HEK293 (cell line): Measurements from ENCODE around the gene AMN.

Experiments used
- CTCF ChIA-PET: fragments of 350-600 bp; formaldehyde crosslinking; extraction: SDS; loops from one replicate; lab custom pipeline; 2021; ENCODE audit warnings: antibody characterized with exemption; lab: Yijun Ruan, JAX
- POLR2A ChIA-PET: fragments of 300-600 bp; formaldehyde crosslinking; extraction: SDS; loops from one replicate; lab custom pipeline; 2020; ENCODE audit warnings: antibody characterized with exemption, inconsistent platforms; lab: Yijun Ruan, JAX
- H3K27ac ChIP-seq: fragments of 200-500 bp; sonication (Bioruptor generic); 2 replicates; pipeline ENCODE4 v1.5.1; 2014; ENCODE audit warnings: low read depth, low read length, control low read depth, inconsistent platforms; ENCODE audit errors: extremely low read depth
- H3K36me3 ChIP-seq, 2 experiments: fragments of 200-500 bp in 1 of 2; sonication (Bioruptor generic) in 1 of 2; 1 replicate in 1 of 2; 2 replicates in 1 of 2; pipeline ENCODE4 v1.5.1; 2014 to 2017; ENCODE audit warnings: inconsistent platforms in 2 of 2, low read length in 2 of 2; ENCODE audit not compliant: control insufficient read depth in 2 of 2, insufficient read depth in 1 of 2
- H3K4me1 ChIP-seq: fragments of 200-500 bp; sonication (Bioruptor generic); 2 replicates; pipeline ENCODE4 v1.5.1; 2014; ENCODE audit warnings: mild to moderate bottlenecking, low read length, inconsistent platforms; ENCODE audit not compliant: control insufficient read depth, insufficient read depth
- H3K4me3 ChIP-seq: 2 replicates; pipeline ENCODE4 v1.5.1; 2011; ENCODE audit warnings: low read depth, mild to moderate bottlenecking, control low read depth, low read length, moderate library complexity
- H3K9me3 ChIP-seq: fragments of 200-500 bp; sonication (Bioruptor generic); 2 replicates; pipeline ENCODE4 v1.5.1; 2014; ENCODE audit warnings: low read depth, low read length, inconsistent platforms; ENCODE audit not compliant: control insufficient read depth, insufficient read depth
- KLF16 ChIP-seq: fragments of 450-650 bp; formaldehyde crosslinking; IDR thresholded peaks from 2 replicates; pipeline ENCODE4 v1.5.1; 2017; ENCODE audit warnings: missing biosample characterization, missing genetic modification characterization
- PBX3 ChIP-seq: sonication (generic); formaldehyde crosslinking; IDR thresholded peaks from 2 replicates; pipeline ENCODE4 v1.8.1; 2022; ENCODE audit warnings: mild to moderate bottlenecking, moderate library complexity, missing genetic modification reagents
- RBAK ChIP-seq: fragments of 450-650 bp; formaldehyde crosslinking; IDR thresholded peaks from 2 replicates; pipeline ENCODE4 v1.5.1; 2016; ENCODE audit warnings: missing biosample characterization, missing genetic modification characterization
- TCF7L2 ChIP-seq: IDR thresholded peaks from 2 replicates; pipeline ENCODE4 v1.6.1; 2011; ENCODE audit warnings: low read depth, mild to moderate bottlenecking, inconsistent platforms, low read length, moderate library complexity, borderline replicate concordance
- TSHZ1 ChIP-seq: fragments of 450-650 bp; formaldehyde crosslinking; IDR thresholded peaks from 2 replicates; pipeline ENCODE4 v1.5.1; 2016; ENCODE audit warnings: missing biosample characterization, missing genetic modification characterization, borderline replicate concordance
- ZBTB17 ChIP-seq: fragments of 450-650 bp; formaldehyde crosslinking; IDR thresholded peaks from 2 replicates; pipeline ENCODE4 v1.5.1; 2016; ENCODE audit warnings: missing biosample characterization, missing genetic modification characterization
- ZNF114 ChIP-seq: fragments of 450-650 bp; formaldehyde crosslinking; IDR thresholded peaks from 2 replicates; pipeline ENCODE4 v1.5.0; 2017; ENCODE audit warnings: missing biosample characterization, missing genetic modification characterization
- ZNF121 ChIP-seq: fragments of 450-650 bp; formaldehyde crosslinking; IDR thresholded peaks from 2 replicates; pipeline ENCODE4 v1.5.1; 2016; ENCODE audit warnings: missing biosample characterization, missing genetic modification characterization
- ZNF18 ChIP-seq: fragments of 450-650 bp; formaldehyde crosslinking; IDR thresholded peaks from 2 replicates; pipeline ENCODE4 v1.5.1; 2016; ENCODE audit warnings: missing biosample characterization, missing genetic modification characterization
- ZNF202 ChIP-seq: fragments of 450-650 bp; formaldehyde crosslinking; IDR thresholded peaks from 2 replicates; pipeline ENCODE4 v1.5.1; 2016; ENCODE audit warnings: missing biosample characterization, missing genetic modification characterization, borderline replicate concordance
- ZNF239 ChIP-seq: fragments of 450-650 bp; formaldehyde crosslinking; IDR thresholded peaks from 2 replicates; pipeline ENCODE4 v1.5.1; 2016; ENCODE audit warnings: missing biosample characterization, missing genetic modification characterization
- ZNF24 ChIP-seq: fragments of 450-650 bp; formaldehyde crosslinking; IDR thresholded peaks from 2 replicates; pipeline ENCODE4 v1.5.1; 2016; ENCODE audit warnings: missing biosample characterization, missing genetic modification characterization
- ZNF280D ChIP-seq: fragments of 450-650 bp; formaldehyde crosslinking; IDR thresholded peaks from 2 replicates; pipeline ENCODE4 v1.5.1; 2016; ENCODE audit warnings: missing biosample characterization, missing genetic modification characterization
- ZNF404 ChIP-seq: fragments of 450-650 bp; formaldehyde crosslinking; IDR thresholded peaks from 2 replicates; pipeline ENCODE4 v1.5.1; 2017; ENCODE audit warnings: missing biosample characterization, missing genetic modification characterization
- ZNF610 ChIP-seq: fragments of 450-650 bp; formaldehyde crosslinking; IDR thresholded peaks from 2 replicates; pipeline ENCODE4 v1.5.1; 2016; ENCODE audit warnings: missing biosample characterization, missing genetic modification characterization, borderline replicate concordance
- ZNF624 ChIP-seq: fragments of 450-650 bp; formaldehyde crosslinking; IDR thresholded peaks from 2 replicates; pipeline ENCODE4 v1.5.1; 2017; ENCODE audit warnings: missing biosample characterization, missing genetic modification characterization
- ZNF776 ChIP-seq: fragments of 450-650 bp; formaldehyde crosslinking; IDR thresholded peaks from 2 replicates; pipeline ENCODE4 v1.5.0; 2017; ENCODE audit warnings: missing biosample characterization, missing genetic modification characterization, borderline replicate concordance
- TF ChIP-seq, protein P1 (sequence below): fragments of 450-650 bp; formaldehyde crosslinking; IDR thresholded peaks from 2 replicates; pipeline ENCODE4 v1.5.1; 2016; ENCODE audit warnings: missing biosample characterization, missing genetic modification characterization

AMN gene

GRCh38 chr14:102923925-102924486, 1.5 kb downstream of the AMN start (continued):
- TF ChIP-seq TCF7L2 (no peak), ZNF610 (tag by site-specific recombination) (no peak), KLF16 (tag by site-specific recombination) (no peak), ZNF18 (tag by site-specific recombination) (no peak), PBX3 (CRISPR knock-in tag) (no peak), ZNF404 (tag by site-specific recombination) (no peak)
- TF ChIP-seq, all 188 proteins: peak for 0

GRCh38 chr14:102924632-102925588, 2.4 kb downstream of the AMN start:
- ChIA-PET CTCF (interaction anchor here (0.5 to 0.9 kb wide), 2 partner anchors 10 to 1262 kb away, joined by 3 read pairs; no protein-coding TSS in a partner anchor), POLR2A (no interaction called here)
- Histone ChIP-seq H3K4me3 (no peak overlapping the region), H3K4me1 (no peaks in the 10 kb centered on the region), H3K27ac (no peak overlapping the region), H3K36me3 (no peaks in the 10 kb centered on the region), H3K9me3 (no peaks in the 10 kb centered on the region)
- TF ChIP-seq ZNF239, result peak; percentile 94
- no peak for TF ChIP-seq TSHZ1 (tag by site-specific recombination)

- H3K27ac ChIP-seq, result no peak overlapping the region
- no peak overlapping the region for H3K4me3 ChIP-seq
- H3K9me3 ChIP-seq, result no peaks in the 10 kb centered on the region
- no peaks in the 10 kb centered on the region for H3K4me1 ChIP-seq
- POLR2A ChIA-PET, result no interaction called here
- CTCF ChIA-PET, result interaction anchor here (0.9 kb wide), 1 partner anchor 9 kb away, joined by 3 read pairs; no protein-coding TSS in a partner anchor
- no peaks in the 10 kb centered on the region for H3K36me3 ChIP-seq
- no peak for TF ChIP-seq ZNF280D (tag by site-specific recombination)
- TF ChIP-seq ZNF114 (tag by site-specific recombination), result no peak
- TF ChIP-seq ZNF776 (tag by site-specific recombination), result no peak
- TF ChIP-seq ZNF24 (tag by site-specific recombination), result no peak
- TF ChIP-seq ZBTB17 (tag by site-specific recombination), result no peak
- TF ChIP-seq ZNF18 (tag by site-specific recombination), result no peak
- TF ChIP-seq ZNF202 (tag by site-specific recombination), result no peak
- no peak for TF ChIP-seq ZNF121
- TF ChIP-seq RBAK (tag by site-specific recombination), result no peak
- TF ChIP-seq, protein P1, sequence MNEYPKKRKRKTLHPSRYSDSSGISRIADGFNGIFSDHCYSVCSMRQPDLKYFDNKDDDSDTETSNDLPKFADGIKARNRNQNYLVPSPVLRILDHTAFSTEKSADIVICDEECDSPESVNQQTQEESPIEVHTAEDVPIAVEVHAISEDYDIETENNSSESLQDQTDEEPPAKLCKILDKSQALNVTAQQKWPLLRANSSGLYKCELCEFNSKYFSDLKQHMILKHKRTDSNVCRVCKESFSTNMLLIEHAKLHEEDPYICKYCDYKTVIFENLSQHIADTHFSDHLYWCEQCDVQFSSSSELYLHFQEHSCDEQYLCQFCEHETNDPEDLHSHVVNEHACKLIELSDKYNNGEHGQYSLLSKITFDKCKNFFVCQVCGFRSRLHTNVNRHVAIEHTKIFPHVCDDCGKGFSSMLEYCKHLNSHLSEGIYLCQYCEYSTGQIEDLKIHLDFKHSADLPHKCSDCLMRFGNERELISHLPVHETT (tag by site-specific recombination), result no peak
- no peak for TF ChIP-seq ZNF624
Observed at GRCh38 chr14:102925646-102926045, 3.2 kb downstream of the AMN start.
